ENCODE measurements around the gene LPO. TPM values are rescaled to one million over a fixed set of nuclear protein-coding genes. Genes with fewer than 3 reads are reported as not detected.

The LPO gene
- total RNA-seq, 2 donors from 2014 or later = not detected

GRCh38 chr17:58313815-58314705 is 75.7 kb downstream of the LPO start:
- DNase-seq (ENCODE audit: low spot score) = no peak
- H3K27me3 ChIP-seq (replicated peaks; ENCODE audit: insufficient read depth) = no peaks in the 10 kb centered on the region
- H3K9me3 ChIP-seq = no peaks in the 10 kb centered on the region
- no peak overlapping the region for H3K4me3 ChIP-seq
- no peak for ATAC-seq (ENCODE audit: insufficient number of reproducible peaks, low FRiP score, low read depth)
- no peaks in the 10 kb centered on the region for H3K4me1 ChIP-seq (ENCODE audit: control insufficient read depth in 1 of 2, low read depth in 2 of 2)
- no peak overlapping the region for H3K27ac ChIP-seq
- TF ChIP-seq, protein P1, sequence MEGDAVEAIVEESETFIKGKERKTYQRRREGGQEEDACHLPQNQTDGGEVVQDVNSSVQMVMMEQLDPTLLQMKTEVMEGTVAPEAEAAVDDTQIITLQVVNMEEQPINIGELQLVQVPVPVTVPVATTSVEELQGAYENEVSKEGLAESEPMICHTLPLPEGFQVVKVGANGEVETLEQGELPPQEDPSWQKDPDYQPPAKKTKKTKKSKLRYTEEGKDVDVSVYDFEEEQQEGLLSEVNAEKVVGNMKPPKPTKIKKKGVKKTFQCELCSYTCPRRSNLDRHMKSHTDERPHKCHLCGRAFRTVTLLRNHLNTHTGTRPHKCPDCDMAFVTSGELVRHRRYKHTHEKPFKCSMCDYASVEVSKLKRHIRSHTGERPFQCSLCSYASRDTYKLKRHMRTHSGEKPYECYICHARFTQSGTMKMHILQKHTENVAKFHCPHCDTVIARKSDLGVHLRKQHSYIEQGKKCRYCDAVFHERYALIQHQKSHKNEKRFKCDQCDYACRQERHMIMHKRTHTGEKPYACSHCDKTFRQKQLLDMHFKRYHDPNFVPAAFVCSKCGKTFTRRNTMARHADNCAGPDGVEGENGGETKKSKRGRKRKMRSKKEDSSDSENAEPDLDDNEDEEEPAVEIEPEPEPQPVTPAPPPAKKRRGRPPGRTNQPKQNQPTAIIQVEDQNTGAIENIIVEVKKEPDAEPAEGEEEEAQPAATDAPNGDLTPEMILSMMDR (IDR thresholded peaks at IDR 0.05) = no peak
- peaks cover 5% of the 10 kb centered on the region for H3K36me3 ChIP-seq

DNA sequence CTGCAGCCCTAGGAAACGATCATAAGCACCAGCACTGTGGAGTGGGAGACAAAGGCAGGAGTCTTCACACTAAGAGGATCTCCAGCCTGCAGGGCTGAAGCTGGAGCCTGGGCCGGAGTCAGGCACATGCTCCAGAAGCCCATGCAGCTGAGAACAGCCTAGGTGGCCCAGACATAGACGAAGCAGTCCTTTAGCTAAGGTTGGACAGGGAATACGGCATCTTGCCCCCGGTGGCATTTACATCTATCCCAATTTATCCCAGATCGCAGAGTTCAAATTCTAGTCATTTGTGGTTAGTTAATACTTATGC is 76.3 kb downstream of the LPO start:
- H3K36me3 ChIP-seq = peaks cover 5% of the 10 kb centered on the region
- DNase-seq (ENCODE audit: low spot score) = no peak

DNA sequence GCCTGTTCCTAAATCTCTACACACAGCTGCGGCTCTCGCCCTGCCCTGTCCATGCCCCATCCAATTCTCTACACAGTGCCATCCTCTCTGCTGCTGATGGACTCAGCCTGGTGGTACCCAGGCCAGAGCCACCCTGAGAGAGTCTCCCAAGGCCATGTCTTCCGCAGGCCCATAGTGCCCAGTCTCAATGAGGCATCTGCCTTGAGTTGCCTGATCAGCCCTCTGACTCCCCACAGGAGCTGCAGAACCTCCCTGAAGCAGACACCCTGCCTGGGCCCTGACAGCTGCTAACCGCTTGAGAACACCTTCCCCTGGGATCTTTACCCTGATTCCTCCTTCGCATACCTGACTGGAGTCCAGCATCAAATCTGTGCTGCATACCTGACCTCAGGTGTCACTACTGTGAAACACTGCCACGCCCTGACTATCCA is 76.9 kb downstream of the LPO start:
- Histone ChIP-seq H3K9me3 (no peaks in the 10 kb centered on the region), H3K4me3 (no peak overlapping the region), H3K27me3 (replicated peaks; ENCODE audit: insufficient read depth) (no peaks in the 10 kb centered on the region), H3K4me1 (ENCODE audit: control insufficient read depth in 1 of 2, low read depth in 2 of 2) (no peaks in the 10 kb centered on the region), H3K36me3 (peaks cover 5% of the 10 kb centered on the region), H3K27ac (no peak overlapping the region)
- ATAC-seq (ENCODE audit: insufficient number of reproducible peaks, low FRiP score, low read depth) (no peak), DNase-seq (ENCODE audit: low spot score) (no peak)
- TF ChIP-seq, protein P1 (IDR thresholded peaks at IDR 0.05) = no peak

More for the DNA sequence above, 76.3 kb downstream of the LPO start:
- Histone ChIP-seq H3K9me3 (no peaks in the 10 kb centered on the region), H3K27me3 (replicated peaks; ENCODE audit: insufficient read depth) (no peaks in the 10 kb centered on the region), H3K4me1 (ENCODE audit: control insufficient read depth in 1 of 2, low read depth in 2 of 2) (no peaks in the 10 kb centered on the region), H3K4me3 (no peak overlapping the region), H3K27ac (no peak overlapping the region)
- TF ChIP-seq, protein P1 (IDR thresholded peaks at IDR 0.05) = no peak
- ATAC-seq (ENCODE audit: insufficient number of reproducible peaks, low FRiP score, low read depth) = no peak

GRCh38 chr17:58315750-58316149 is 77.4 kb downstream of the LPO start:
- no peak overlapping the region for H3K4me3 ChIP-seq
- ATAC-seq (ENCODE audit: insufficient number of reproducible peaks, low FRiP score, low read depth) (no peak), DNase-seq (ENCODE audit: low spot score) (no peak)
- peaks cover 4% of the 10 kb centered on the region for H3K36me3 ChIP-seq
- no peaks in the 10 kb centered on the region for H3K9me3 ChIP-seq
- TF ChIP-seq, protein P1 (IDR thresholded peaks at IDR 0.05) = no peak
- H3K27ac ChIP-seq = no peak overlapping the region
- H3K4me1 ChIP-seq (ENCODE audit: control insufficient read depth in 1 of 2, low read depth in 2 of 2) = no peaks in the 10 kb centered on the region
- no peaks in the 10 kb centered on the region for H3K27me3 ChIP-seq (replicated peaks; ENCODE audit: insufficient read depth)

- H3K4me3 ChIP-seq = no peak overlapping the region
- no peaks in the 10 kb centered on the region for H3K36me3 ChIP-seq
- no peaks in the 10 kb centered on the region for H3K9me3 ChIP-seq
- no peaks in the 10 kb centered on the region for H3K4me1 ChIP-seq (ENCODE audit: control insufficient read depth in 1 of 2, low read depth in 2 of 2)
- no peaks in the 10 kb centered on the region for H3K27me3 ChIP-seq (replicated peaks; ENCODE audit: insufficient read depth)
- ATAC-seq (ENCODE audit: insufficient number of reproducible peaks, low FRiP score, low read depth) = no peak
- no peak for DNase-seq (ENCODE audit: low spot score)
- H3K27ac ChIP-seq = no peak overlapping the region
- TF ChIP-seq, protein P1 (IDR thresholded peaks at IDR 0.05) = no peak
Observed at GRCh38 chr17:58316260-58316960, 78.0 kb downstream of the LPO start.
